CD4-positive, alpha-beta T cell (primary cell): ENCODE data around the gene DCLK1. TPM values are rescaled to one million over a fixed set of nuclear protein-coding genes. Genes with fewer than 3 reads are reported as not detected.

Experiments used
- ATAC-seq: fragments of 200-7000 bp; cut with Tn5 transposase; one replicate; pipeline ENCODE4 v1.10.0; 2022; ENCODE audit warnings: mild to moderate bottlenecking; ENCODE audit not compliant: poor library complexity
- CTCF ChIA-PET: fragments of 350-600 bp; sonication (Branson Sonifier 250); formaldehyde crosslinking; loops from one replicate; lab custom pipeline; 2021; ENCODE audit warnings: antibody characterized with exemption, inconsistent platforms; lab: Charles Lee
- POLR2A ChIA-PET: fragments of 350-600 bp; sonication (Branson Sonifier 250); formaldehyde crosslinking; loops from one replicate; lab custom pipeline; 2021; ENCODE audit warnings: antibody characterized with exemption, inconsistent platforms; lab: Charles Lee
- DNase-seq, 14 experiments: peaks; one replicate each; pipeline ENCODE4 v3.0.0-alpha.2; 2013 to 2020; ENCODE audit warnings: mixed read lengths in 2 of 14
- H3K27ac ChIP-seq, 2 donors: one replicate each; pipeline versions ENCODE4 v1.5.1 to v1.7.0; 2013; ENCODE audit warnings: low read length in 2 of 2, low read depth in 1 of 2, mild to moderate bottlenecking in 1 of 2
- H3K27me3 ChIP-seq, 2 experiments: 1 replicate in 1 of 2; 2 replicates in 1 of 2; pipeline versions ENCODE4 v1.6.1 to v1.7.0; 2013; ENCODE audit warnings: low read length in 2 of 2, control low read depth in 1 of 2, mild to moderate bottlenecking in 1 of 2, moderate library complexity in 1 of 2; ENCODE audit not compliant: insufficient read depth in 2 of 2, control insufficient read depth in 1 of 2
- H3K36me3 ChIP-seq: one replicate; pipeline ENCODE4 v1.6.1; 2013; ENCODE audit warnings: low read length, control low read depth; ENCODE audit not compliant: insufficient read depth
- H3K4me1 ChIP-seq: one replicate; pipeline ENCODE4 v1.6.1; 2013; ENCODE audit warnings: low read length, control low read depth; ENCODE audit not compliant: insufficient read depth
- H3K4me3 ChIP-seq: one replicate; pipeline ENCODE4 v1.5.1; 2013; ENCODE audit warnings: mild to moderate bottlenecking, low read length, moderate library complexity
- H3K9me3 ChIP-seq, 2 experiments: 1 replicate in 1 of 2; 2 replicates in 1 of 2; pipeline versions ENCODE4 v1.6.1 to v1.7.0; 2013; ENCODE audit warnings: low read length in 2 of 2, mild to moderate bottlenecking in 2 of 2, control low read depth in 1 of 2, moderate library complexity in 1 of 2; ENCODE audit not compliant: control insufficient read depth in 1 of 2, insufficient read depth in 1 of 2
- H3K27ac Mint-ChIP-seq: one replicate; pipeline ENCODE4 v1.8.0; 2020; ENCODE audit warnings: mixed read lengths
- H3K27me3 Mint-ChIP-seq: one replicate; pipeline ENCODE4 v1.8.0; 2021; ENCODE audit warnings: mixed read lengths
- H3K36me3 Mint-ChIP-seq: one replicate; pipeline ENCODE4 v1.8.0; 2021; ENCODE audit warnings: low read depth, mixed read lengths
- H3K4me1 Mint-ChIP-seq: one replicate; pipeline ENCODE4 v1.8.0; 2021; ENCODE audit warnings: low read depth, mixed read lengths
- H3K4me3 Mint-ChIP-seq: one replicate; pipeline ENCODE4 v1.8.0; 2020; ENCODE audit warnings: mild to moderate bottlenecking, mixed read lengths
- H3K9me3 Mint-ChIP-seq: one replicate; pipeline ENCODE4 v1.8.0; 2020; ENCODE audit warnings: mixed read lengths
- intact Hi-C, 2 experiments: fragments of 100-400 bp; cut with DNase I in 1 of 2; cut with micrococcal nuclease in 1 of 2; formaldehyde crosslinking; loops; one replicate each; pipeline versions ENCODE4 v1.15.1 to v1.9.0; 2023 to 2025; cut with DNase I, micrococcal nuclease
- total RNA-seq, 174 experiments: library from RNA in 2 of 174; stranded (reverse) in 2 of 174; gene quantifications; one replicate each; pipeline ENCODE4 v1.2.3 and lab custom pipeline; 2021 to 2026
- TF ChIP-seq, protein P1 (sequence below): fragments of 200-600 bp; IDR thresholded peaks from one replicate; pipeline ENCODE4 v1.8.0; 2022; ENCODE audit warnings: antibody characterized with exemption, mild to moderate bottlenecking

DCLK1 gene
- total RNA-seq, 2 experiments from 2014 or later: not detected

DNA sequence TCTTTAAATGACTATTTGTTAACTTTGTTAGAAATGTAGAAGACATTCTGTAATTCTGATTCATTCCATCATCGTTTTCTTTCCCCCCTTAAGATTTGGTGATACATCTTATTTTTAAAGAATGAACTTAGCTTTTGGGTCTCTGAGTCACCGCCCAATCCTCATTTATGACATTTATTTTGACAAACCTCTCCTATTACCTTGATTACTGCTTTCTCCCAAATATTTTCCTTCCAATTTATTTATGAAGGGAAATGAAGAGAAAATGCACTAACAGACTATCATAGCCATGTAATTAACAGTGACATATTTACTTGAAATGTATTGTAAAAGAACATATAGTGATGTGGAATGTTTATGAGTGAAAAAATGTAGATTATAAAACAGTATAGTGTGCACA is 241.6 kb downstream of the DCLK1 start:
- H3K4me1 Mint-ChIP-seq: no peaks in the 10 kb centered on the region
- CTCF ChIA-PET: no interaction called here
- H3K36me3 Mint-ChIP-seq: no peaks in the 10 kb centered on the region
- no peak overlapping the region for H3K4me3 Mint-ChIP-seq
- TF ChIP-seq, protein P1, sequence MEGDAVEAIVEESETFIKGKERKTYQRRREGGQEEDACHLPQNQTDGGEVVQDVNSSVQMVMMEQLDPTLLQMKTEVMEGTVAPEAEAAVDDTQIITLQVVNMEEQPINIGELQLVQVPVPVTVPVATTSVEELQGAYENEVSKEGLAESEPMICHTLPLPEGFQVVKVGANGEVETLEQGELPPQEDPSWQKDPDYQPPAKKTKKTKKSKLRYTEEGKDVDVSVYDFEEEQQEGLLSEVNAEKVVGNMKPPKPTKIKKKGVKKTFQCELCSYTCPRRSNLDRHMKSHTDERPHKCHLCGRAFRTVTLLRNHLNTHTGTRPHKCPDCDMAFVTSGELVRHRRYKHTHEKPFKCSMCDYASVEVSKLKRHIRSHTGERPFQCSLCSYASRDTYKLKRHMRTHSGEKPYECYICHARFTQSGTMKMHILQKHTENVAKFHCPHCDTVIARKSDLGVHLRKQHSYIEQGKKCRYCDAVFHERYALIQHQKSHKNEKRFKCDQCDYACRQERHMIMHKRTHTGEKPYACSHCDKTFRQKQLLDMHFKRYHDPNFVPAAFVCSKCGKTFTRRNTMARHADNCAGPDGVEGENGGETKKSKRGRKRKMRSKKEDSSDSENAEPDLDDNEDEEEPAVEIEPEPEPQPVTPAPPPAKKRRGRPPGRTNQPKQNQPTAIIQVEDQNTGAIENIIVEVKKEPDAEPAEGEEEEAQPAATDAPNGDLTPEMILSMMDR: no peak
- Histone ChIP-seq H3K27me3 (no peaks in the 10 kb centered on the region), H3K27ac (no peak overlapping the region), H3K9me3 (peaks cover 0 to 5% of the 10 kb centered on the region in 2 experiments), H3K4me3 (no peak overlapping the region), H3K36me3 (no peaks in the 10 kb centered on the region), H3K4me1 (no peaks in the 10 kb centered on the region)
- DNase-seq: no peak
- no peak overlapping the region for H3K27ac Mint-ChIP-seq
- POLR2A ChIA-PET: no interaction called here
- intact Hi-C loops: no loop called here
- H3K9me3 Mint-ChIP-seq: no peaks in the 10 kb centered on the region
- ATAC-seq: no peak
- H3K27me3 Mint-ChIP-seq: no peaks in the 10 kb centered on the region

DNA sequence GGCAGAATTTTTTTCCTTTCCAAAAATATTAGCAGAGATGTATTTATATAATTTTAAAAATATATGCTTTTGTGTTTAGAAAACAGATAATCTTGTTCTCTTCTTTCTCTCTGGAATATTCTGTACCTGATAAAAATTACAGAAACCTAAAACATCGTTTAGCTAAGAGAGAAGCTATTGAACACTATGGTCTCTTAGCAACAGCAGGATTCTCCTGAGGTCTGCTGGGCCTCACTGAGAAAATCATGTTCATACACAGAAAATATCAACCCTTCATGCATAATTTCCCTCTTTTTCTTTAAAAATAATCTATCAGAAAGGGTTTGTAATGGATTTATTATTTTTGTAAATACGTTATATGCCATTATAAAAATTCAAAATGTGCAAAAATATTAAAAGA is 242.2 kb downstream of the DCLK1 start:
- DNase-seq (no peak), ATAC-seq (no peak)
- intact Hi-C loops: no loop called here
- Histone ChIP-seq H3K9me3 (no peaks in the 10 kb centered on the region), H3K4me3 (no peak overlapping the region), H3K4me1 (no peaks in the 10 kb centered on the region), H3K27me3 (no peaks in the 10 kb centered on the region), H3K27ac (no peak overlapping the region), H3K36me3 (no peaks in the 10 kb centered on the region)
- TF ChIP-seq, protein P1: no peak
- ChIA-PET CTCF (no interaction called here), POLR2A (no interaction called here)
- Mint-ChIP-seq H3K27me3 (no peaks in the 10 kb centered on the region), H3K4me3 (no peak overlapping the region), H3K27ac (no peak overlapping the region), H3K9me3 (no peaks in the 10 kb centered on the region), H3K36me3 (no peaks in the 10 kb centered on the region), H3K4me1 (no peaks in the 10 kb centered on the region)

GRCh38 chr13:35888457-35888883 is 242.7 kb downstream of the DCLK1 start:
- Mint-ChIP-seq H3K9me3 (no peaks in the 10 kb centered on the region), H3K36me3 (no peaks in the 10 kb centered on the region), H3K4me1 (no peaks in the 10 kb centered on the region), H3K27me3 (no peaks in the 10 kb centered on the region), H3K27ac (no peak overlapping the region), H3K4me3 (no peak overlapping the region)
- DNase-seq (no peak), ATAC-seq (no peak)
- Histone ChIP-seq H3K9me3 (no peaks in the 10 kb centered on the region), H3K4me3 (no peak overlapping the region), H3K4me1 (no peaks in the 10 kb centered on the region), H3K27me3 (no peaks in the 10 kb centered on the region), H3K36me3 (no peaks in the 10 kb centered on the region), H3K27ac (no peak overlapping the region)
- TF ChIP-seq, protein P1: no peak
- intact Hi-C loops: no loop called here
- ChIA-PET POLR2A (no interaction called here), CTCF (no interaction called here)
